ENCODE measurements around the gene CAMTA1. TPM values are rescaled to one million over a fixed set of nuclear protein-coding genes. Genes with fewer than 3 reads are reported as not detected.

CAMTA1 gene
- total and polyA plus RNA-seq, 9 of the 15 experiments (the other 6 are each of a cell fraction or from before 2014, with no cell fraction given), result 43.9 to 161 (median 65.9) TPM

DNA sequence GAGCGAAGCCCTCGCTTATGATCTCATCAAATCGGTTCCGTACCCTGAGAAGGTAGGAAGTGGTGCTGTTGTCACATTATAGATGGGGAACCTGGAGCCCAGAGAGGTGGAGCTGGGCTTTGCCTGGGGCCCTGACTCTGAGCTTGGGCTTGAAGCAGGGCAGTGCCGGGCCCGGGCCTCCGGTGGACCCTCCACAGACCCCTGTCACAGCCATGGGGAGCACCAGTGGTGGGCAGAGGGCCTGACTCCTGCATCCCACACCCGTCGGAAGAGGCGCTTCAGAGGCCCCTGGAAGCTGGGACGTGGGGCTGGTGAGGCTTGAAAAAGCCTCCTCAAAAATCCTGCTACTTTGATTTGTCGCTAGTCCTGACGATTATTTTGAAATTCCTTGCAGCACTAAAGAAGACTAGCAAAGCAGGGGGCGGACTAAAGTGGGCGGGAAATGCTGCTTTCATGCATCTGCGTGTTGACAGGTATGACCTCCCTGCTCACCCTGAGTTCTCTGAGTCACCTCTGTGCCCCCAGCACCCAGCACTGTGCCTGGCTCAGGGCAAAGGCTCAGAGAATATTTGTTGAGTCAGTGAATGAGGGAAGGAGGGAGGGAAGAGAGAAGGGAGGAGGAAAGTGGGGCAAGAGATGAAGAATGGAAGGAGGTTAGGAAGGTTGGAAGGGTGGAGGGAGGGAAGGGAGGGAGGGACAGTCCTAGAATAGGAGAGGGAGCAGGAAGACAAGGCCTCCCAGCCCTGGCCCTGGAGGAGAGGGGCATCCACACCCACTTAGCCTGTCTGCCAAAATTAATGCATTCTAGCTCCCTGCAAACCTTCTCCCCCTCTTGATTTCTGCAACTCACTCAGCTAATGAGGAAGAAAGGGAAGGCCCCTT, 723.0 kb downstream of the CAMTA1 start:
- intact Hi-C loops (cut with micrococcal nuclease), result no loop called here
- FAIRE-seq (no peak), DNase-seq (ENCODE audit: extremely low read depth in 1 of 4, low spot score in 3 of 4) (no peak), ATAC-seq (no peak)
- no peaks in the 10 kb centered on the region for H3K36me3 ChIP-seq (ENCODE audit: control insufficient read depth, insufficient read depth, low read length)
- CTCF ChIA-PET (ENCODE audit: low intra/inter-chr PET ratio), result no interaction called here
- no peak overlapping the region for H3K4me2 ChIP-seq (ENCODE audit: insufficient read depth, low read length)
- no peaks in the 10 kb centered on the region for H3K79me2 ChIP-seq (ENCODE audit: control insufficient read depth, insufficient read depth, low read length)
- POLR2A ChIA-PET, result interaction anchor here (0.7 to 1.0 kb wide), 2 partner anchors 9 to 148 kb away, joined by 3 read pairs; no protein-coding TSS in a partner anchor
- H3K9me3 ChIP-seq (replicated peaks; ENCODE audit: control insufficient read depth, insufficient read depth, low read depth, low read length), result no peaks in the 10 kb centered on the region
- no peaks in the 10 kb centered on the region for H3K9me1 ChIP-seq (ENCODE audit: control insufficient read depth, insufficient read depth, low read length)
- TF ChIP-seq PCBP2 (IDR thresholded peaks at IDR 0.05; ENCODE audit: low read depth, low read length, poor library complexity, severe bottlenecking) (no peak), ZNF830 (CRISPR knock-in tag; IDR thresholded peaks at IDR 0.05) (no peak)
- H3K4me3 ChIP-seq, result no peak overlapping the region
- no peak overlapping the region for H3K9ac ChIP-seq (ENCODE audit: insufficient read depth in 1 of 2, low read depth in 2 of 2, low read length in 2 of 2)
- WGBS (ENCODE audit: insufficient coverage, low coverage, missing lambda C conversion rate), result 1% methylated on average over 16 of the region's 16 CpGs
- peaks cover 2 to 34% of the 10 kb centered on the region in 2 experiments; a peak in 3 of 5 replicates for H3K27me3 ChIP-seq (ENCODE audit: control insufficient read depth in 2 of 2, insufficient read depth in 2 of 2, low read length in 2 of 2)
- in situ Hi-C loops (cut with MboI), result no loop called here
- no peaks in the 10 kb centered on the region; the same call in none of the 2 replicates for H4K20me1 ChIP-seq (replicated peaks; ENCODE audit: control insufficient read depth, insufficient read depth, low read length)
- BruUV-seq (replicated peaks), result no TSS peak
- no peak overlapping the region for H2AFZ ChIP-seq (ENCODE audit: low read depth, low read length)
- no peak overlapping the region for H3K27ac ChIP-seq (ENCODE audit: extremely low read depth, low read depth, low read length)
- no peaks in the 10 kb centered on the region; a peak in 1 of 5 replicates for H3K4me1 ChIP-seq (replicated peaks in 1 of 2; ENCODE audit: control insufficient read depth in 2 of 2, insufficient read depth in 2 of 2, low read length in 2 of 2)

DNA sequence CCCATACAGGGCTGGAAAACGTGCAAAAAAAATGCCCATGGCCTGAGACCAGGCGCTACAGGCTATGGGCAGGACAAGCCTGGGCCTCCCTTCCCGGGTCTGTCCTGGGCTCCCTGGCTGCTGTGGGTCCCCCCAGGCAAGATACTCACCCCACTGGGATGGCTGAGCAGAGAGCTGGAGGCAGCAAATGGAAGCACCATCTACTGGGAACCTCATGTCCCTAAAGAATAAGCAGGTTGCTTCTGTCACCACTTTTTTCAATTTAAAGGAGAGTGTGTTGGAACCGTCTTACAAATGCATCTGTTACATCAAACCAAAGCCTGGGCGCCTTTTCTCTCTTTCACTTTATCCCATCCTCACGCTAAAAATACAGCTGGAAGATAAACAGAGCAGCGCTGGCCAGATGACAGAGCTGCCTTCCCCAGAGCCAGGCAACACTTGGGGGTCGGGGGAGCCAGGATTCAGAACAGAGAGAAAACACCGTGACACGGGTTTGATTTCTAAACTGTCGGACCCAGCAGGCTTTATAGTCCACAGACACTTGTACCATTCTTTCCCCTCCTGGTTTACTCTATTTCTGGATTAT, 723.8 kb downstream of the CAMTA1 start:
- peaks cover 2% of the 10 kb centered on the region for H4K20me1 ChIP-seq (replicated peaks; ENCODE audit: control insufficient read depth, insufficient read depth, low read length)
- H3K36me3 ChIP-seq (ENCODE audit: control insufficient read depth, insufficient read depth, low read length), result no peaks in the 10 kb centered on the region
- ChIA-PET POLR2A (no interaction called here), CTCF (ENCODE audit: low intra/inter-chr PET ratio) (no interaction called here)
- H3K9me1 ChIP-seq (ENCODE audit: control insufficient read depth, insufficient read depth, low read length), result no peaks in the 10 kb centered on the region
- H3K4me2 ChIP-seq (ENCODE audit: insufficient read depth, low read length), result no peak overlapping the region
- ATAC-seq (no peak), DNase-seq (ENCODE audit: extremely low read depth in 1 of 4, low spot score in 3 of 4) (no peak), FAIRE-seq (no peak)
- no peak overlapping the region for H3K4me3 ChIP-seq
- no peak overlapping the region for H2AFZ ChIP-seq (ENCODE audit: low read depth, low read length)
- H3K27me3 ChIP-seq (ENCODE audit: control insufficient read depth in 2 of 2, insufficient read depth in 2 of 2, low read length in 2 of 2), result peaks cover 2 to 40% of the 10 kb centered on the region in 2 experiments; a peak in 3 of 5 replicates
- no peak overlapping the region for H3K9ac ChIP-seq (ENCODE audit: insufficient read depth in 1 of 2, low read depth in 2 of 2, low read length in 2 of 2)
- BruUV-seq (replicated peaks), result no TSS peak
- H3K4me1 ChIP-seq (replicated peaks in 1 of 2; ENCODE audit: control insufficient read depth in 2 of 2, insufficient read depth in 2 of 2, low read length in 2 of 2), result no peaks in the 10 kb centered on the region; a peak in 1 of 5 replicates
- WGBS (ENCODE audit: insufficient coverage, low coverage, missing lambda C conversion rate), result 0% methylated on average over 11 of the region's 11 CpGs
- intact Hi-C loops (cut with micrococcal nuclease) (no loop called here), in situ Hi-C loops (cut with MboI) (no loop called here)
- H3K9me3 ChIP-seq (replicated peaks; ENCODE audit: control insufficient read depth, insufficient read depth, low read depth, low read length), result no peaks in the 10 kb centered on the region
- no peaks in the 10 kb centered on the region for H3K79me2 ChIP-seq (ENCODE audit: control insufficient read depth, insufficient read depth, low read length)
- TF ChIP-seq, protein P1, sequence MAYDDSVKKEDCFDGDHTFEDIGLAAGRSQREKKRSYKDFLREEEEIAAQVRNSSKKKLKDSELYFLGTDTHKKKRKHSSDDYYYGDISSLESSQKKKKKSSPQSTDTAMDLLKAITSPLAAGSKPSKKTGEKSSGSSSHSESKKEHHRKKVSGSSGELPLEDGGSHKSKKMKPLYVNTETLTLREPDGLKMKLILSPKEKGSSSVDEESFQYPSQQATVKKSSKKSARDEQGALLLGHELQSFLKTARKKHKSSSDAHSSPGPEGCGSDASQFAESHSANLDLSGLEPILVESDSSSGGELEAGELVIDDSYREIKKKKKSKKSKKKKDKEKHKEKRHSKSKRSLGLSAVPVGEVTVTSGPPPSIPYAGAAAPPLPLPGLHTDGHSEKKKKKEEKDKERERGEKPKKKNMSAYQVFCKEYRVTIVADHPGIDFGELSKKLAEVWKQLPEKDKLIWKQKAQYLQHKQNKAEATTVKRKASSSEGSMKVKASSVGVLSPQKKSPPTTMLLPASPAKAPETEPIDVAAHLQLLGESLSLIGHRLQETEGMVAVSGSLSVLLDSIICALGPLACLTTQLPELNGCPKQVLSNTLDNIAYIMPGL (CRISPR knock-in tag; IDR thresholded peaks at IDR 0.05), result no peak
- TF ChIP-seq ZNF23 (CRISPR knock-in tag; IDR thresholded peaks at IDR 0.05) (no peak), NUFIP1 (IDR thresholded peaks at IDR 0.05; ENCODE audit: partially characterized antibody) (no peak), NR4A1 (CRISPR knock-in tag; IDR thresholded peaks at IDR 0.05) (no peak), NR4A1 (tag; IDR thresholded peaks at IDR 0.05) (no peak), ZNF232 (CRISPR knock-in tag; IDR thresholded peaks at IDR 0.05) (no peak), SMARCC2 (IDR thresholded peaks at IDR 0.05; ENCODE audit: low read depth) (no peak)
- H3K27ac ChIP-seq (ENCODE audit: extremely low read depth, low read depth, low read length), result no peak overlapping the region
